Stomach (tissue), 4 donors: Measurements from ENCODE around the gene CIART.

ENCODE experiments used
- EP300 ChIP-seq: sonication (generic); formaldehyde crosslinking; IDR thresholded peaks from one replicate; pipeline ENCODE4 v1.6.1; 2017; ENCODE audit warnings: antibody characterized with exemption
- POLR2A ChIP-seq, 4 donors: fragments of 450-650 bp; IDR thresholded peaks; one replicate each; pipeline ENCODE4 v1.6.1; 2016; ENCODE audit warnings: antibody characterized with exemption in 4 of 4, control low read depth in 2 of 4, mild to moderate bottlenecking in 1 of 4, moderate library complexity in 1 of 4
- POLR2AphosphoS5 ChIP-seq, 3 donors: sonication (generic); formaldehyde crosslinking; IDR thresholded peaks; one replicate each; pipeline ENCODE4 v1.6.1; 2016; ENCODE audit warnings: antibody characterized with exemption in 3 of 3
- TF ChIP-seq, protein P1 (sequence below), 7 experiments: fragments of 450-650 bp in 4 of 7; fragments of 200-600 bp in 3 of 7; sonication (generic) in 3 of 7; IDR thresholded peaks; one replicate each; pipeline ENCODE4 v1.5.1; 2016 to 2019; ENCODE audit warnings: antibody characterized with exemption in 7 of 7, control low read depth in 2 of 7, mild to moderate bottlenecking in 1 of 7

DNA sequence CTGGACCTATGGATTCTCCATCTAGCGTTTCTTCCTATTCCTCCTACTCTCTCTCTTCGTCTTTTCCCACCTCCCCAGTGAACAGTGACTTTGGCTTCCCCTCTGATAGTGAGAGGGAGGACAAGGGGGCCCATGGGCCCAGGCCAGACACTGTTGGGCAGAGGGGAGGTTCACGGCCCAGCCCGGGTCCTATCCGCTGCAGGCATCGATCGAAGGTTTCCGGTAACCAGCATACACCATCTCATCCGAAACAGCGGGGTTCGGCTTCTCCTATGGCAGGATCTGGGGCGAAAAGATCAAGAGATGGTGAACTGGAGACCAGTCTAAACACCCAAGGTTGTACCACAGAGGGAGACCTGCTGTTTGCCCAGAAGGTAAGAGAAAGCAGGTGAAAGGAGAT lies 906 bp downstream of the CIART start:
- TF ChIP-seq, protein P1, sequence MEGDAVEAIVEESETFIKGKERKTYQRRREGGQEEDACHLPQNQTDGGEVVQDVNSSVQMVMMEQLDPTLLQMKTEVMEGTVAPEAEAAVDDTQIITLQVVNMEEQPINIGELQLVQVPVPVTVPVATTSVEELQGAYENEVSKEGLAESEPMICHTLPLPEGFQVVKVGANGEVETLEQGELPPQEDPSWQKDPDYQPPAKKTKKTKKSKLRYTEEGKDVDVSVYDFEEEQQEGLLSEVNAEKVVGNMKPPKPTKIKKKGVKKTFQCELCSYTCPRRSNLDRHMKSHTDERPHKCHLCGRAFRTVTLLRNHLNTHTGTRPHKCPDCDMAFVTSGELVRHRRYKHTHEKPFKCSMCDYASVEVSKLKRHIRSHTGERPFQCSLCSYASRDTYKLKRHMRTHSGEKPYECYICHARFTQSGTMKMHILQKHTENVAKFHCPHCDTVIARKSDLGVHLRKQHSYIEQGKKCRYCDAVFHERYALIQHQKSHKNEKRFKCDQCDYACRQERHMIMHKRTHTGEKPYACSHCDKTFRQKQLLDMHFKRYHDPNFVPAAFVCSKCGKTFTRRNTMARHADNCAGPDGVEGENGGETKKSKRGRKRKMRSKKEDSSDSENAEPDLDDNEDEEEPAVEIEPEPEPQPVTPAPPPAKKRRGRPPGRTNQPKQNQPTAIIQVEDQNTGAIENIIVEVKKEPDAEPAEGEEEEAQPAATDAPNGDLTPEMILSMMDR (IDR thresholded peaks at IDR 0.05): no peak
- TF ChIP-seq EP300: no peak
- no peak for TF ChIP-seq POLR2A (IDR thresholded peaks at IDR 0.05)
- TF ChIP-seq POLR2AphosphoS5 (IDR thresholded peaks at IDR 0.05): no peak
